ENCODE data around the gene MRPL17. TPM values are rescaled to one million over a fixed set of nuclear protein-coding genes. Genes with fewer than 3 reads are reported as not detected.
A peak's percentile ranks its signal among the peaks of the same experiment; 100 is the strongest.

The MRPL17 gene
- total and polyA plus RNA-seq, 10 of the 15 experiments (the other 5 are each of a cell fraction or from before 2014, with no cell fraction given): 60.3 to 171 (median 94.8) TPM

DNA sequence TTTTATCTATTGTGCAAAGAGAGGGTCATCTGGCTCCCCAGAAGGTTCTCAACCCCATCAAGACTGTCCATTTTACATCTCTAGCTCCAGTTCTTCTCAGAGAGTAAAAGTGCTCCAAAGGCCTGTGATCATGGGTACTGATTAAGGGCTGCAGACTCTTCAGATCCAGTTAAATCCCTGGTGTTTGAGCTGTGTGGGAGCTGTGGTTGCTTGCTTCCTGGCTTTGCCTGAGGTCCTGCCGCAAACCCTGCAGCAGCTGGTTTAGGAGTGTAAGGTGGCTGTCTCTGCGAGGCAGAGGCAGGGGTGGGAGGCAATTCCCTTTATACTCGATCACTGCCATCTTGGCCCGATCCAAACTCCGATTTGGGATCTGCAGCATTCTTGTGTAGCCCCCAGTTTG is 1.2 kb downstream of the MRPL17 start:
- in situ Hi-C loops (cut with MboI): loop anchor here (5.0 kb wide), 1 partner anchor 150 kb away; no protein-coding TSS in a partner anchor
- peaks cover 0 to 13% of the 10 kb centered on the region in 2 experiments; a peak in 1 of 4 replicates for H3K36me3 ChIP-seq (ENCODE audit: control insufficient read depth in 2 of 2, insufficient read depth in 2 of 2, low read length in 1 of 2)
- no peak overlapping the region for H2AFZ ChIP-seq (ENCODE audit: control insufficient read depth, low read depth, low read length)
- H3K27ac ChIP-seq (ENCODE audit: control insufficient read depth, insufficient read depth): peak overlapping the region; percentile 83
- WGBS (ENCODE audit: insufficient coverage, insufficient replicate concordance, low lambda C conversion rate, missing lambda C conversion rate): 10% methylated on average over 5 of the region's 5 CpGs
- peak overlapping the region; percentile 81 for H3K9ac ChIP-seq (ENCODE audit: control insufficient read depth, insufficient read depth, low read length)
- DNase-seq (ENCODE audit: low read depth, low spot score) (no peak), FAIRE-seq (no peak), ATAC-seq (no peak)
- peaks cover 29% of the 10 kb centered on the region for H3K79me2 ChIP-seq (ENCODE audit: control insufficient read depth, insufficient read depth, low read length)
- H3K9me3 ChIP-seq (replicated peaks; ENCODE audit: control insufficient read depth, insufficient read depth, low read length): no peaks in the 10 kb centered on the region
- SMC1A ChIA-PET (ENCODE audit: uncharacterized antibody, unreplicated experiment): interaction anchor here (0.9 to 4.4 kb wide), 11 partner anchors 8 to 303 kb away, joined by 3 to 57 read pairs (median 12); partner anchors contain the start of genes ARFIP2, ILK, RRP8 and TAF10
- no peaks in the 10 kb centered on the region for H3K27me3 ChIP-seq (replicated peaks in 1 of 2; ENCODE audit: control insufficient read depth in 2 of 2, insufficient read depth in 2 of 2, low read length in 1 of 2)
- RAD21 ChIA-PET (ENCODE audit: unreplicated experiment): interaction anchor here (0.7 to 5.0 kb wide), 11 partner anchors 57 to 303 kb away, joined by 3 to 74 read pairs (median 21); partner anchors contain the start of genes ARFIP2, ILK, RRP8 and SMPD1
- intact Hi-C loops (cut with micrococcal nuclease; ENCODE audit: unreplicated experiment): loop anchor here (2.0 kb wide), 1 partner anchor 69 kb away; the partner anchor contains the start of gene TAF10
- H3K4me3 ChIP-seq: peak overlapping the region; percentile 97
- no peaks in the 10 kb centered on the region for H4K20me1 ChIP-seq (ENCODE audit: control insufficient read depth, insufficient read depth)
- CTCF ChIA-PET: interaction anchor here (1.0 to 5.5 kb wide), 16 partner anchors 8 to 303 kb away, joined by 3 to 126 read pairs (median 8); partner anchors contain the start of genes ARFIP2, ILK, TIMM10B and TPP1
- TF ChIP-seq ZNF207 (IDR thresholded peaks at IDR 0.05; ENCODE audit: borderline replicate concordance) (no peak), EP300 (IDR thresholded peaks at IDR 0.05; ENCODE audit: borderline replicate concordance in 1 of 2, control insufficient read depth in 1 of 2, low read depth in 2 of 2, low read length in 2 of 2) (no peak), PAX5 (IDR thresholded peaks at IDR 0.05; ENCODE audit: borderline replicate concordance, low read depth, low read length) (no peak), RFX5 (IDR thresholded peaks at IDR 0.05; ENCODE audit: low read depth, low read length) (no peak), FOS (IDR thresholded peaks at IDR 0.05; ENCODE audit: borderline replicate concordance, extremely low read depth, insufficient read length) (no peak)
- TF ChIP-seq, protein P1, sequence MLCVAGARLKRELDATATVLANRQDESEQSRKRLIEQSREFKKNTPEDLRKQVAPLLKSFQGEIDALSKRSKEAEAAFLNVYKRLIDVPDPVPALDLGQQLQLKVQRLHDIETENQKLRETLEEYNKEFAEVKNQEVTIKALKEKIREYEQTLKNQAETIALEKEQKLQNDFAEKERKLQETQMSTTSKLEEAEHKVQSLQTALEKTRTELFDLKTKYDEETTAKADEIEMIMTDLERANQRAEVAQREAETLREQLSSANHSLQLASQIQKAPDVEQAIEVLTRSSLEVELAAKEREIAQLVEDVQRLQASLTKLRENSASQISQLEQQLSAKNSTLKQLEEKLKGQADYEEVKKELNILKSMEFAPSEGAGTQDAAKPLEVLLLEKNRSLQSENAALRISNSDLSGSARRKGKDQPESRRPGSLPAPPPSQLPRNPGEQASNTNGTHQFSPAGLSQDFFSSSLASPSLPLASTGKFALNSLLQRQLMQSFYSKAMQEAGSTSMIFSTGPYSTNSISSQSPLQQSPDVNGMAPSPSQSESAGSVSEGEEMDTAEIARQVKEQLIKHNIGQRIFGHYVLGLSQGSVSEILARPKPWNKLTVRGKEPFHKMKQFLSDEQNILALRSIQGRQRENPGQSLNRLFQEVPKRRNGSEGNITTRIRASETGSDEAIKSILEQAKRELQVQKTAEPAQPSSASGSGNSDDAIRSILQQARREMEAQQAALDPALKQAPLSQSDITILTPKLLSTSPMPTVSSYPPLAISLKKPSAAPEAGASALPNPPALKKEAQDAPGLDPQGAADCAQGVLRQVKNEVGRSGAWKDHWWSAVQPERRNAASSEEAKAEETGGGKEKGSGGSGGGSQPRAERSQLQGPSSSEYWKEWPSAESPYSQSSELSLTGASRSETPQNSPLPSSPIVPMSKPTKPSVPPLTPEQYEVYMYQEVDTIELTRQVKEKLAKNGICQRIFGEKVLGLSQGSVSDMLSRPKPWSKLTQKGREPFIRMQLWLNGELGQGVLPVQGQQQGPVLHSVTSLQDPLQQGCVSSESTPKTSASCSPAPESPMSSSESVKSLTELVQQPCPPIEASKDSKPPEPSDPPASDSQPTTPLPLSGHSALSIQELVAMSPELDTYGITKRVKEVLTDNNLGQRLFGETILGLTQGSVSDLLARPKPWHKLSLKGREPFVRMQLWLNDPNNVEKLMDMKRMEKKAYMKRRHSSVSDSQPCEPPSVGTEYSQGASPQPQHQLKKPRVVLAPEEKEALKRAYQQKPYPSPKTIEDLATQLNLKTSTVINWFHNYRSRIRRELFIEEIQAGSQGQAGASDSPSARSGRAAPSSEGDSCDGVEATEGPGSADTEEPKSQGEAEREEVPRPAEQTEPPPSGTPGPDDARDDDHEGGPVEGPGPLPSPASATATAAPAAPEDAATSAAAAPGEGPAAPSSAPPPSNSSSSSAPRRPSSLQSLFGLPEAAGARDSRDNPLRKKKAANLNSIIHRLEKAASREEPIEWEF (IDR thresholded peaks at IDR 0.05; ENCODE audit: insufficient replicate concordance, low read depth, low read length): no peak
- H3K4me2 ChIP-seq (ENCODE audit: control insufficient read depth, insufficient read depth): peak overlapping the region; percentile 77
- 0 out of 2 replicates have a peak, but pooled peaks cover 2% of the 10 kb centered on the region for H3K4me1 ChIP-seq (ENCODE audit: control insufficient read depth, insufficient read depth, low read length)
- POLR2A ChIA-PET: interaction anchor here (0.8 to 4.6 kb wide), 6 partner anchors 9 to 156 kb away, joined by 3 to 34 read pairs (median 18); partner anchors contain the start of genes ILK, RRP8, TAF10 and TPP1
- no TSS peak for BruUV-seq (replicated peaks)

Measured in GM12878 (cell line).